Measurements from ENCODE around the gene CHST9.

- TF ChIP-seq IKZF1 (conservative IDR thresholded peaks at IDR 0.05) (no peak), RAD21 (IDR thresholded peaks at IDR 0.05; ENCODE audit: insufficient read depth, low read depth, low read length) (no peak), POLR2AphosphoS5 (IDR thresholded peaks at IDR 0.05; ENCODE audit: low read length) (no peak), CTCF (IDR thresholded peaks at IDR 0.05 in 2 of 3, conservative IDR thresholded peaks at IDR 0.05 in 1 of 3; ENCODE audit: control insufficient read depth in 2 of 3, extremely low read depth in 1 of 3, insufficient read depth in 1 of 3, low read depth in 3 of 3, low read length in 3 of 3) (no peak), TAF1 (IDR thresholded peaks at IDR 0.05; ENCODE audit: borderline replicate concordance, low read depth, low read length) (no peak), POLR2A (IDR thresholded peaks at IDR 0.05; ENCODE audit: low read depth, low read length) (no peak), EED (IDR thresholded peaks at IDR 0.05; ENCODE audit: low read depth) (no peak), NFYB (IDR thresholded peaks at IDR 0.05; ENCODE audit: insufficient read depth, low read depth, low read length) (no peak), ZZZ3 (IDR thresholded peaks at IDR 0.05; ENCODE audit: control insufficient read depth, insufficient read length, low read depth) (no peak), USF1 (IDR thresholded peaks at IDR 0.05; ENCODE audit: borderline replicate concordance, extremely low read length, insufficient read depth, low read depth, low read length) (no peak), E2F4 (IDR thresholded peaks at IDR 0.05; ENCODE audit: low read depth, low read length) (no peak), REST (IDR thresholded peaks at IDR 0.05; ENCODE audit: low read depth, low read length) (no peak)
Measured at GRCh38 chr18:27175245-27175644, 9.9 kb downstream of the CHST9 start.

All from GM12878 (cell line).